MCF 10A (cell line): Measurements from ENCODE around the gene TEAD3. TPM values are rescaled to one million over a fixed set of nuclear protein-coding genes. Genes with fewer than 3 reads are reported as not detected.
"Not testable (repeated sequence)": the region's sequence is repeated elsewhere in the genome, so short reads cannot be mapped to it uniquely, and the experiment has no call there.

ENCODE experiments used
- BruUV-seq: library from RNA; stranded (reverse); fragments of 400-500 nt; replicated peaks from 2 replicates; lab custom pipeline; 2021; lab: Mats Ljungman, UMichigan
- CTCF ChIA-PET: fragments of 300-600 bp; sonication (Branson Sonifier 250); formaldehyde crosslinking; extraction: SDS; loops from one replicate; lab custom pipeline; 2021; ENCODE audit warnings: antibody characterized with exemption, inconsistent platforms; lab: Yijun Ruan, JAX
- POLR2A ChIA-PET: fragments of 300-600, 350-650 bp; sonication (Branson Sonifier 250); formaldehyde crosslinking; extraction: SDS; loops from one replicate; lab custom pipeline; 2020; ENCODE audit warnings: antibody characterized with exemption, inconsistent platforms; lab: Yijun Ruan, JAX
- DNase-seq: peaks from one replicate; pipeline ENCODE4 v3.0.0-alpha.2; 2018; ENCODE audit not compliant: unreplicated experiment
- H3K27ac Mint-ChIP-seq: one replicate; pipeline ENCODE4 v1.8.0; 2022; ENCODE audit warnings: mild to moderate bottlenecking, low read depth, mixed read lengths; ENCODE audit not compliant: unreplicated experiment
- H3K27me3 Mint-ChIP-seq: one replicate; pipeline ENCODE4 v1.8.0; 2022; ENCODE audit warnings: mixed read lengths; ENCODE audit not compliant: insufficient read depth, unreplicated experiment
- H3K36me3 Mint-ChIP-seq: one replicate; pipeline ENCODE4 v1.8.0; 2022; ENCODE audit warnings: mild to moderate bottlenecking, moderate library complexity, mixed read lengths; ENCODE audit not compliant: insufficient read depth, unreplicated experiment
- H3K4me1 Mint-ChIP-seq: one replicate; pipeline ENCODE4 v1.8.0; 2022; ENCODE audit warnings: mixed read lengths; ENCODE audit not compliant: insufficient read depth, unreplicated experiment
- H3K4me3 Mint-ChIP-seq: one replicate; pipeline ENCODE4 v1.8.0; 2022; ENCODE audit warnings: mild to moderate bottlenecking, moderate library complexity, mixed read lengths; ENCODE audit not compliant: unreplicated experiment
- H3K9me3 Mint-ChIP-seq: one replicate; pipeline ENCODE4 v1.8.0; 2022; ENCODE audit warnings: mixed read lengths; ENCODE audit not compliant: unreplicated experiment
- CTCF ChIP-seq: fragments of 200-600 bp; IDR thresholded peaks from one replicate; pipeline ENCODE4 v1.8.0; 2022; ENCODE audit warnings: antibody characterized with exemption, mild to moderate bottlenecking; ENCODE audit not compliant: unreplicated experiment
- intact Hi-C: fragments of 100-400 bp; cut with micrococcal nuclease; formaldehyde crosslinking; loops from 2 replicates; pipeline ENCODE4 v1.14.1; 2022
- total RNA-seq: library from RNA; stranded (reverse); gene quantifications from 2 replicates; pipeline ENCODE4 v1.2.3, GENCODE V29; 2022

TEAD3 gene
- total RNA-seq, 1 experiment from 2014 or later = 11.1 TPM

GRCh38 chr6:35441205-35441604 is 55.7 kb downstream of the TEAD3 start:
- H3K27me3 Mint-ChIP-seq = no peaks in the 10 kb centered on the region
- DNase-seq = no peak
- no peak overlapping the region for H3K27ac Mint-ChIP-seq
- TF ChIP-seq CTCF = no peak
- no peaks in the 10 kb centered on the region for H3K9me3 Mint-ChIP-seq
- ChIA-PET POLR2A (no interaction called here), CTCF (interaction anchor here (0.6 to 1.1 kb wide), 2 partner anchors 14 to 98 kb away, joined by 3 to 4 read pairs; no protein-coding TSS in a partner anchor)
- intact Hi-C loops = no loop called here
- no peaks in the 10 kb centered on the region for H3K36me3 Mint-ChIP-seq
- H3K4me3 Mint-ChIP-seq = no peak overlapping the region
- BruUV-seq = no TSS peak
- H3K4me1 Mint-ChIP-seq = no peaks in the 10 kb centered on the region

- CTCF ChIA-PET = no interaction called here
- H3K4me3 Mint-ChIP-seq = no peak overlapping the region
- H3K27me3 Mint-ChIP-seq = no peaks in the 10 kb centered on the region
- H3K27ac Mint-ChIP-seq = no peak overlapping the region
- no peak for DNase-seq
- POLR2A ChIA-PET = no interaction called here
- no peaks in the 10 kb centered on the region for H3K4me1 Mint-ChIP-seq
- no peak for TF ChIP-seq CTCF
- H3K36me3 Mint-ChIP-seq = no peaks in the 10 kb centered on the region
- intact Hi-C loops = no loop called here
- H3K9me3 Mint-ChIP-seq = no peaks in the 10 kb centered on the region
- BruUV-seq = no TSS peak
These were observed 57.6 kb downstream of the TEAD3 start for GRCh38 chr6:35439308-35439707.

GRCh38 chr6:35438378-35439065 is 58.4 kb downstream of the TEAD3 start:
- CTCF ChIA-PET = interaction anchor here (2.5 kb wide), 1 partner anchor 10 kb away, joined by 14 read pairs; no protein-coding TSS in a partner anchor
- intact Hi-C loops, H3K36me3 Mint-ChIP-seq, POLR2A ChIA-PET, H3K4me3 Mint-ChIP-seq, H3K27me3 Mint-ChIP-seq, DNase-seq, H3K4me1 Mint-ChIP-seq, H3K27ac Mint-ChIP-seq, BruUV-seq, H3K9me3 Mint-ChIP-seq: not testable (repeated sequence)

- no peak for DNase-seq
- H3K9me3 Mint-ChIP-seq = no peaks in the 10 kb centered on the region
- ChIA-PET POLR2A (interaction anchor here (0.6 kb wide), 1 partner anchor 138 kb away, joined by 3 read pairs; no protein-coding TSS in a partner anchor), CTCF (interaction anchor here (1.2 to 2.5 kb wide), 2 partner anchors 13 to 17 kb away, joined by 3 to 14 read pairs; no protein-coding TSS in a partner anchor)
- no peak overlapping the region for H3K27ac Mint-ChIP-seq
- no peak overlapping the region for H3K4me3 Mint-ChIP-seq
- no TSS peak for BruUV-seq
- no peak for TF ChIP-seq CTCF
- no peaks in the 10 kb centered on the region for H3K36me3 Mint-ChIP-seq
- no peaks in the 10 kb centered on the region for H3K4me1 Mint-ChIP-seq
- intact Hi-C loops = no loop called here
- no peaks in the 10 kb centered on the region for H3K27me3 Mint-ChIP-seq
These were observed 60.6 kb downstream of the TEAD3 start for GRCh38 chr6:35436071-35436857.
